GM21528 (cell line): ENCODE measurements around the gene FASTKD3.

Experiments used
- ATAC-seq: cut with Tn5 transposase; IDR thresholded peaks from one replicate; pipeline ENCODE4 v1.9.1; 2021; ENCODE audit warnings: mild to moderate bottlenecking, moderate library complexity; ENCODE audit not compliant: unreplicated experiment, low FRiP score

Gene FASTKD3

GRCh38 chr5:7868773-7869473 is at the start of gene FASTKD3, which contains the start of gene MTRR:
Gene FASTKD3 (minus strand): TSS chr5:7869031. CDS start chr5:7868083, 948 bp downstream.
Gene MTRR (plus strand): TSS chr5:7869148. CDS start chr5:7870795, 1,647 bp downstream.
- ATAC-seq = peak; percentile 96

DNA sequence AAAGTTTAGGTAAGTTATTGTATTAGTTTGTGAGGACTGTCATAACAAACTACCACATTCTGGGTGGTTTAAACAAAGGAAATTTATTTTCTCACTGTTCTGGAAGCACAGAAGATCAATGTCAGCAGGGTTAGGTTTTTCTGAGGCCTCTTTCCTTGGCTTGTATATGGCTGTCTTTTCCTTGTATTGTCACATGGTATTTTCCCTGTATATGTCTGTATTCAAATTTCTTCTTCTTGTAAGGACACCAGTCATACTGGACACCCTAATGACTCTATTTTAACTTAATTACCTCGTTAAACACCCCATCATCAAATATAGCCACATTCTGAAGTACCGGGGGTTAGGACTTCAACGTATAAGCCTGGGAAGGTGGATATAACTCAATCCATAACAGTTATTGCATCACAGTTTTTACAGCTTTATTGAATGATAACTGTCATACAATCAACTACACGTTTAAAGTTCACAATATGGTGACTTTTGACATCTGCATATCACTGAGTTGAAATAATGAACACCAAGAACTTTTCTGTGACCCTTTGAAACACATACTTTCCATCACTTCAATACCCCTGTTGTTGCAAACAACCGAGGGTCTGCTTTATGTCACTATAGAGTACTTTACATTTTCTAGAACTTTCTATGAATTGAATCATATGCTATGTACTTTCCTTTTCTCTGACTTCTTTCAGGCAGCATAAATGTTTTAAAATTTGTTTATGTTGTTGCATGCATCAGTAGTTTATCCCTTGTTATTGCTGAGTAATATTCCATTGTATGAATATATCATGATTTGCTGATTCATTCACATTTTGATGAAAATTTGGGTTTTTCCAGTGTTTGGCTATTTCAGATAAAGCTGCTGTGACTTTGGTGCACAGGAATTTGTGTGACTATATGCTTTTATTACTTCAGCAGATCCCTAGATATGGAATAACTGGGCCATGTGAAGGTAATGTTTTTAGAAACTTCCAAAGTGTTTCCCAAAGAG is 48.6 kb upstream of the FASTKD3 start:
- ATAC-seq = no peak

- no peak for ATAC-seq
These were observed 47.5 kb upstream of the FASTKD3 start for GRCh38 chr5:7916171-7916804.

DNA sequence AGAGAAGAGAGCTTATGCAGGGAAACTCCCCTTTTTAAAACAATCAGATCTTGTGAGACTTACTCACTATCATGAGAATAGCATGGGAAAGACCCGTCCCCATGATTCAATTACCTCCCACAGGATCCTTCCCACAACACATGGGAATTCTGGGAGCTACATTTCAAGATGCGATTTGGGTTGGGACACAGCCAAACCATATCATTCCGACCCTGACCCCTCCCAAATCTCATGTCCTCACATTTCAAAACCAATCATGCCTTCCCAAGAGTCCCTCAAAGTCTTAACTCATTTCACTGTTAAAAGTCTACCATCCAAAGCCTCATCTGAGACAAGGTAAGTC is 42.6 kb upstream of the FASTKD3 start:
- peak; percentile 8 for ATAC-seq

DNA sequence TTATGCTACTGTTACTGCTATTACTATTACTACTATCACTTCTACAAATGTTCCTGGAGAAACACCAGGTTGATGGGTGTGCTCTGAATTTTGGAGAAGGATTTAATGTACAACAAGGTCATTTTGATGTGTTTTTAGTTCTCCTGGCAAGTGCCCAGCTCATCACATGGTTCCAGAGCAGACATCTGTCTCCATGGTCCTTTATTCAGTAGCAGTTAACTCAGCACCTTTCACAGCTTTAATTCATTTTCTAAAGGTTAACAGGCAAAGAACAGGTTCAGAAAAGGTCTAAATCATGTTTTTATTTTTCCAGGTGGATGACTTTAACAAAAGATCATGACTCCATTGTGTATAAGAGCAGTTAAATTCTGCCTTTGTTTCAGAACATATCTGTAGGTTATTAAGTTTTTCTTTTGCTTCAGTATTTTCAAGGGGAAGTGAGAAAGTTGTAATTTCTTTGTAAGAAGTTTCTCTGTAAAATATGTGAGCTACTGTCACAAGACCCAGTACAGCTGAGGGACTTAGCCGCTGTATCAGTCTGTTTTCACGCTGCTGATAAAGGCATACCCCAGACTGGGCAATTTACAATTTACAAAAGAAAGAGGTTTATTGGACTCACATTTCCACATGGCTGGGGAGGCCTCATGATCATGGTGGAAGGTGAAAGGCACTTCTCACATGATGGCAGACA is 42.1 kb upstream of the FASTKD3 start:
- peak; percentile 71 for ATAC-seq

GRCh38 chr5:7908317-7908716 is 39.5 kb upstream of the FASTKD3 start:
- ATAC-seq = no peak

DNA sequence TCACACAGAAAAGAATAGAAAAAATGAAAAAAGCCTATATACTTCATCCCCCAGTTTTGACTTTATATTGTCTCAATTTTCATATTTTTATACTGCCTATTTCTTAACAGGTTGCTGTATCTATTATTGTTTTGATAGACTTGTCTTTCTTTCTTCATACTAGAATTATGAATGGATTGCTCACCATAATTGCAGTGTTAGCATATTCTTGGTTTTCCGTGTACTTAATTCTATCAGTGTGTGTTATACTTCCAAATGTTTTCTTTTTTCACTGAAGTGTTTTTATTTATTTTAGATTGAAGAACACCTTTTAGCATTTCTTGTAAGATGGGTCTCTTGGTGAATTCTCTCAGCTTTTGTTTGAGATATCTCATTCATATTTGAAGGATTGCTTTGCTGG is 38.8 kb upstream of the FASTKD3 start:
- no peak for ATAC-seq

- no peak for ATAC-seq
These were observed 35.3 kb upstream of the FASTKD3 start for GRCh38 chr5:7904170-7904569.

GRCh38 chr5:7902666-7903625 is 34.1 kb upstream of the FASTKD3 start:
- no peak for ATAC-seq

DNA sequence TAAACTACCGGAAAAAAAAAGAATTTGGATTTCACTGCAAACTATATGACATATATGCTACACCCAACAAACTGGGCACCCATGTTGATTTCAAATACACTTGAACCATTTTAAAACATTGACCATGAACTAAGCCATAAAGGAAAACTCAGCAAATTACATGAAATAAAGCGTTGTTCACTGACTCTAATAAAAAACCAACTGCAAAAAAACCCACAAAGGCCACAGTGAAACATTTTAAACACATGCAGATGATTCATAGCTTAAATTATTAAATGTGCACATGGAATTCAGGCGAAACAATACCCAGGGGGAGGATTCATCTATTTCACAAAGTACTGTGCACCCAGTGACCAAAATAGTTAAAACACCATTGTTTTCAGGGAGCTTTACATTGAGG is 33.4 kb upstream of the FASTKD3 start:
- ATAC-seq = no peak

- no peak for ATAC-seq
These were observed 28.3 kb upstream of the FASTKD3 start for GRCh38 chr5:7897014-7897600.

DNA sequence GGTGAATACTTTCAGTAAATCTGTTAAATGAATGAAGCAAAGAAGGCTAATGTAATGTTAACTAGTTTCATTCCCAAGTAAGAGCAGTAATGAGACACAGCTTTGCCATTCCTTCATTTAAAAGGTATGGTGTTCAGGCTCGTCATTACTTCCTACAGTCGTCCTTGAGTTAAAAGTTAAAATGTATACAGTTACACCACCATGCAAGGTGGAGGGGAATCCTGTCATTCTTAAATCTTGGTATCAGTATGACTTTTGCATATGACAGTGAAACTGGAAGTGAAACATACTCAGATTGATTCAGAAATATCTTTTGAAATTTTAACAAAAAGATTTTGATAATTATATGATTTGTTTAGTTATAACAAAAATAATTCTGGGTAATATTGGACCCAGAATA is 26.0 kb upstream of the FASTKD3 start:
- peak; percentile 98 for ATAC-seq

- no peak for ATAC-seq
These were observed 25.6 kb upstream of the FASTKD3 start for GRCh38 chr5:7894439-7894838.

DNA sequence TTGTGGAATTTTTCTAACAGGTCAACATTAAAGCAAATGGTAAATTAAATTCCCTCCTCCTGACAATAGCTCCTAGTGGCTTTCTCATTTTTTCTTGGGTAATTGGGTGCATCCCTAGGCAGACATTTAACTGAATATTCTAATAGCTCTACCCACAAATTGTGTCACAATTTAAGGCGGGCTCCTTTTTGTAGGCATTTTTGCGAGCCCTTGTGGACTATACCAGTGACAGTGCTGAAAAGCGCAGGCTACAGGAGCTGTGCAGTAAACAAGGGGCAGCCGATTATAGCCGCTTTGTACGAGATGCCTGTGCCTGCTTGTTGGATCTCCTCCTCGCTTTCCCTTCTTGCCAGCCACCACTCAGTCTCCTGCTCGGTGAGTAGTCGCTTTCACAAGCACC is 20.1 kb upstream of the FASTKD3 start:
- ATAC-seq = no peak

DNA sequence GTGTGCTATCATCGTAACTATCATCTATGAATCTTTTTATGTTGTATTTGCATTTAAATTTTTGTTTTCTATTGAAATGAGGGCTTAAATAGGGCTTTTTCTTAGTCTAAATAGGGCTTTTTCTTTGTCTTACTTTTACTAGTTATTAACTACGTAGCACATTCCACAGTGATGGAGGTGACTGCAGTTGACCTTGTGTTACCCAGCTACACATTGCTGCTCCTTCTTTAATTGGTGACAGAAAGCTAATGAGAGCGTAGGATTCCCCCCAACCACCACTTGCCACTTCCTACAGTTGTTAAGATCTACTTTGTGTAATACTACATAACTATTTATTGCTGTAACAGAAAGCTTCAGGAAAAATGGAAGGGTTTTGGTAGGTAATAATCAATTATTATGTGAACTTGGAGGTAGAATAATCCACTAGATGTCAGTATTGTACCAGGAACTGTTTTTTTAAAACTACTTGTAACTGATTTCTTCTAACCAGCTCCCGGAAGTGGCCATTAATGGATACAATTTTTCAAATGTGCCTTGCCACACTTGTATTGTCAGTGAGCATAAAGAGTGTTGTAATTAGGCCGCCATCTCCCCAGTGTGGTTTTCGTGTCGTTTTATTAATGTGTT is 18.1 kb upstream of the FASTKD3 start:
- ATAC-seq = peak; percentile 59

DNA sequence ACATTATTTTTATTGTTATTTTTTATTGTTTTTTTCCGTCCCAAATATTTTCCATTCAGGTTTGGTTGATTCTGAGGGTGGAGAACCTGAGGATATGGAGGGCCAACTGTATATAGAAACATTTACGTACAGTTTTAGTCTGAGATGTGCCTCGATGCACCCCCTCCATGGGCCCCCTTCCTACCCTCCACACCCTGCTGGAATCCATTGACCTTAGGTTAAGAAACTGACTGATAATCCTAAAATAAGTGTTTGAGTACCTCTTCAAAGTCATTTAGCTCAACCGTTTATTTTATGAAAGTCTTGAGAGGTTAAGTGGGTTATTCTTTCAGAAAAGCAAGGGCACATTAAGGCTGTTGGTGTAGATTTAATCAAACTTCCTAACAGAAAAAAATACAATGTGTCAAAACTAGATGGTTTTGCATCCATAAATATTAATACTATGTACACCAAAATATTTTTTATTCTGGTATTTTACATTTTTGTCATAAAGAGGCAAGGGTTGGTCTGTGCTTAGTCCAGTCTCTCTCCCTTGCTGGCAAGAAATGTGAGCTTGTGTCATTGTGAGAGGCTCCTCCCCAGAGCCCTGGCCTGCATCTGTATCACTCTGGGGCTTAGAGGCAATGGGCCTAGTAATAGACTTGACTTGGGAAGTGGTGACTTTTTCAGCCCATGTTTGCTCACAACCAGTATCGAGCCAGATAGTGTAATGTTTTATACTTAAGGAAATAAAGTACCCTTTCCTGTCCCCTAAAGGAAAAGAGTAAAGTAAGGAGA is 15.8 kb upstream of the FASTKD3 start:
- no peak for ATAC-seq

- ATAC-seq = no peak
These were observed 14.1 kb upstream of the FASTKD3 start for GRCh38 chr5:7882926-7883325.

DNA sequence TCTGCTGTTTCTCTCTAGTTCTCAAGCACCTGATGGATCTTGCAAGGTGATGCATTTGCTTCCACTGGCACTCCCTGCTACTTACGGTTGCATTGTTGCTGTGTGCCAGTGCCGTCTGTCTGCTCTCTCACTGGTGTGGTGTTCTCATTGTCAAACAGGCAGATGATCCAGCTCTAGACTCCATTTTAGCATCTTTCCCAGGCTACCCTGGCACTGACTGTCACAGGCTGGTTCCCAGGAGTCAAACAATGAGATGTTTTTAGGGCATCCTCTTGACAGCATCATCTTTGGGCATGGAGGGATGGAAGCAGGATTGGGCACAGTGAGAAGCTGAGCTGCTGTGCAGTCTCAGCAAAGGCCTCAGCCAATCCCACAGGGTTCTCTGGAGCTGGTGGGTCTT is 13.0 kb upstream of the FASTKD3 start:
- ATAC-seq = no peak
